ENCODE measurements around the gene GALNT17.
"Not testable (repeated sequence)": the region's sequence is repeated elsewhere in the genome, so short reads cannot be mapped to it uniquely, and the experiment has no call there.

GALNT17 gene

GRCh38 chr7:71712653-71713180 is 580.8 kb downstream of the GALNT17 start:
- Histone ChIP-seq H3K9ac (ENCODE audit: low read depth, low read length) (no peak overlapping the region), H3K27ac (ENCODE audit: low read length) (no peak overlapping the region), H3K4me3 (ENCODE audit: low read length) (no peak overlapping the region), H3K4me1 (ENCODE audit: insufficient read depth, low read length) (no peaks in the 10 kb centered on the region), H3K36me3 (ENCODE audit: insufficient read depth, low read depth, low read length) (no peaks in the 10 kb centered on the region), H3K27me3 (ENCODE audit: insufficient read depth, low read length) (no peaks in the 10 kb centered on the region), H3K9me3 (ENCODE audit: insufficient read depth, low read depth, low read length) (peaks cover 6% of the 10 kb centered on the region)

GRCh38 chr7:71716690-71717089 is 584.7 kb downstream of the GALNT17 start:
- Histone ChIP-seq H3K27ac (ENCODE audit: low read length) (no peak overlapping the region), H3K9me3 (ENCODE audit: insufficient read depth, low read depth, low read length) (peaks cover 4% of the 10 kb centered on the region; the same call in 1 of the 2 replicates), H3K36me3 (ENCODE audit: insufficient read depth, low read depth, low read length) (no peaks in the 10 kb centered on the region), H3K9ac (ENCODE audit: low read depth, low read length) (0 out of 2 replicates have a peak overlapping the region, but pooled peaks have one; percentile 34), H3K4me3 (ENCODE audit: low read length) (no peak overlapping the region), H3K4me1 (ENCODE audit: insufficient read depth, low read length) (0 out of 2 replicates have a peak, but pooled peaks cover 3% of the 10 kb centered on the region), H3K27me3 (ENCODE audit: insufficient read depth, low read length) (no peaks in the 10 kb centered on the region)

GRCh38 chr7:71718563-71718962 is 586.6 kb downstream of the GALNT17 start:
- no peak overlapping the region for H3K9ac ChIP-seq (ENCODE audit: low read depth, low read length)
- H3K27me3 ChIP-seq (ENCODE audit: insufficient read depth, low read length): no peaks in the 10 kb centered on the region
- H3K36me3 ChIP-seq (ENCODE audit: insufficient read depth, low read depth, low read length): no peaks in the 10 kb centered on the region
- H3K27ac ChIP-seq (ENCODE audit: low read length): no peak overlapping the region
- no peak overlapping the region for H3K4me3 ChIP-seq (ENCODE audit: low read length)
- H3K9me3 ChIP-seq (ENCODE audit: insufficient read depth, low read depth, low read length): peaks cover 4% of the 10 kb centered on the region; the same call in 1 of the 2 replicates
- 0 out of 2 replicates have a peak, but pooled peaks cover 3% of the 10 kb centered on the region for H3K4me1 ChIP-seq (ENCODE audit: insufficient read depth, low read length)

- no peak overlapping the region for H3K27ac ChIP-seq (ENCODE audit: low read length)
- 0 out of 2 replicates have a peak, but pooled peaks cover 3% of the 10 kb centered on the region for H3K4me1 ChIP-seq (ENCODE audit: insufficient read depth, low read length)
- H3K4me3 ChIP-seq (ENCODE audit: low read length): no peak overlapping the region
- H3K9me3 ChIP-seq (ENCODE audit: insufficient read depth, low read depth, low read length): peaks cover 4% of the 10 kb centered on the region; the same call in 1 of the 2 replicates
- H3K27me3 ChIP-seq (ENCODE audit: insufficient read depth, low read length): no peaks in the 10 kb centered on the region
- no peak overlapping the region for H3K9ac ChIP-seq (ENCODE audit: low read depth, low read length)
- H3K36me3 ChIP-seq (ENCODE audit: insufficient read depth, low read depth, low read length): no peaks in the 10 kb centered on the region
Measured at GRCh38 chr7:71721742-71722141, 589.8 kb downstream of the GALNT17 start.

- Histone ChIP-seq H3K27ac (ENCODE audit: low read length) (no peak overlapping the region), H3K27me3 (ENCODE audit: insufficient read depth, low read length) (no peaks in the 10 kb centered on the region), H3K9ac (ENCODE audit: low read depth, low read length) (no peak overlapping the region), H3K4me3 (ENCODE audit: low read length) (no peak overlapping the region), H3K36me3 (ENCODE audit: insufficient read depth, low read depth, low read length) (no peaks in the 10 kb centered on the region), H3K9me3 (ENCODE audit: insufficient read depth, low read depth, low read length) (peaks cover 4% of the 10 kb centered on the region; the same call in 1 of the 2 replicates), H3K4me1 (ENCODE audit: insufficient read depth, low read length) (no peaks in the 10 kb centered on the region)
Measured at GRCh38 chr7:71723859-71724258, 591.9 kb downstream of the GALNT17 start.

GRCh38 chr7:71727347-71727746 is 595.4 kb downstream of the GALNT17 start:
- H3K4me1 ChIP-seq (ENCODE audit: insufficient read depth, low read length): peaks cover 2% of the 10 kb centered on the region; the same call in 1 of the 2 replicates
- H3K27ac ChIP-seq (ENCODE audit: low read length): no peak overlapping the region
- no peak overlapping the region for H3K9ac ChIP-seq (ENCODE audit: low read depth, low read length)
- H3K9me3 ChIP-seq (ENCODE audit: insufficient read depth, low read depth, low read length): peaks cover 4% of the 10 kb centered on the region; the same call in 1 of the 2 replicates
- no peaks in the 10 kb centered on the region for H3K36me3 ChIP-seq (ENCODE audit: insufficient read depth, low read depth, low read length)
- H3K27me3 ChIP-seq (ENCODE audit: insufficient read depth, low read length): no peaks in the 10 kb centered on the region
- H3K4me3 ChIP-seq (ENCODE audit: low read length): no peak overlapping the region

GRCh38 chr7:71731740-71732139 is 599.8 kb downstream of the GALNT17 start:
- H3K4me1 ChIP-seq (ENCODE audit: insufficient read depth, low read length): peaks cover 9% of the 10 kb centered on the region; the same call in 1 of the 2 replicates
- H3K27me3 ChIP-seq (ENCODE audit: insufficient read depth, low read length): no peaks in the 10 kb centered on the region
- peaks cover 4% of the 10 kb centered on the region; the same call in 1 of the 2 replicates for H3K9me3 ChIP-seq (ENCODE audit: insufficient read depth, low read depth, low read length)
- no peak overlapping the region for H3K27ac ChIP-seq (ENCODE audit: low read length)
- no peak overlapping the region for H3K4me3 ChIP-seq (ENCODE audit: low read length)
- no peaks in the 10 kb centered on the region for H3K36me3 ChIP-seq (ENCODE audit: insufficient read depth, low read depth, low read length)
- H3K9ac ChIP-seq (ENCODE audit: low read depth, low read length): no peak overlapping the region

- Histone ChIP-seq H3K27ac (ENCODE audit: low read length) (no peak overlapping the region), H3K36me3 (ENCODE audit: insufficient read depth, low read depth, low read length) (no peaks in the 10 kb centered on the region), H3K9ac (ENCODE audit: low read depth, low read length) (no peak overlapping the region), H3K9me3 (ENCODE audit: insufficient read depth, low read depth, low read length) (peaks cover 4% of the 10 kb centered on the region; the same call in 1 of the 2 replicates), H3K27me3 (ENCODE audit: insufficient read depth, low read length) (no peaks in the 10 kb centered on the region), H3K4me3 (ENCODE audit: low read length) (peak overlapping the region; percentile 68), H3K4me1 (ENCODE audit: insufficient read depth, low read length) (peaks cover 9% of the 10 kb centered on the region; the same call in 1 of the 2 replicates)
Measured at GRCh38 chr7:71733107-71733870, 601.3 kb downstream of the GALNT17 start.

GRCh38 chr7:71735961-71736556 is 604.1 kb downstream of the GALNT17 start:
- Histone ChIP-seq H3K9me3 (ENCODE audit: insufficient read depth, low read depth, low read length) (peaks cover 3% of the 10 kb centered on the region; the same call in 1 of the 2 replicates), H3K36me3 (ENCODE audit: insufficient read depth, low read depth, low read length) (no peaks in the 10 kb centered on the region), H3K9ac (ENCODE audit: low read depth, low read length) (no peak overlapping the region), H3K4me3 (ENCODE audit: low read length) (no peak overlapping the region), H3K27me3 (ENCODE audit: insufficient read depth, low read length) (no peaks in the 10 kb centered on the region), H3K4me1 (ENCODE audit: insufficient read depth, low read length) (peaks cover 23% of the 10 kb centered on the region; the same call in 1 of the 2 replicates), H3K27ac (ENCODE audit: low read length) (no peak overlapping the region)

GRCh38 chr7:71737931-71738540 is 606.1 kb downstream of the GALNT17 start:
- not testable (repeated sequence) for H3K36me3 ChIP-seq (ENCODE audit: insufficient read depth, low read depth, low read length); H3K9me3 ChIP-seq (ENCODE audit: insufficient read depth, low read depth, low read length); H3K9ac ChIP-seq (ENCODE audit: low read depth, low read length); H3K27me3 ChIP-seq (ENCODE audit: insufficient read depth, low read length); H3K27ac ChIP-seq (ENCODE audit: low read length); H3K4me3 ChIP-seq (ENCODE audit: low read length)
- peaks cover 18% of the 10 kb centered on the region; the same call in 1 of the 2 replicates for H3K4me1 ChIP-seq (ENCODE audit: insufficient read depth, low read length)

GRCh38 chr7:71739520-71740173 is 607.7 kb downstream of the GALNT17 start:
- no peaks in the 10 kb centered on the region for H3K9me3 ChIP-seq (ENCODE audit: insufficient read depth, low read depth, low read length)
- no peaks in the 10 kb centered on the region for H3K27me3 ChIP-seq (ENCODE audit: insufficient read depth, low read length)
- H3K4me3 ChIP-seq (ENCODE audit: low read length): no peak overlapping the region
- H3K27ac ChIP-seq (ENCODE audit: low read length): no peak overlapping the region
- no peaks in the 10 kb centered on the region for H3K36me3 ChIP-seq (ENCODE audit: insufficient read depth, low read depth, low read length)
- no peak overlapping the region; the same call in 1 of the 2 replicates for H3K9ac ChIP-seq (ENCODE audit: low read depth, low read length)
- peaks cover 18% of the 10 kb centered on the region; the same call in 1 of the 2 replicates for H3K4me1 ChIP-seq (ENCODE audit: insufficient read depth, low read length)
